SK-N-SH (cell line): ENCODE results near the gene SARDH. TPM values are rescaled to one million over a fixed set of nuclear protein-coding genes. Genes with fewer than 3 reads are reported as not detected.

Experiments
- CTCF ChIA-PET: fragments of 300-600, 350-600 bp; formaldehyde crosslinking; extraction: SDS; loops from one replicate; lab custom pipeline; 2021; lab: Yijun Ruan, JAX
- POLR2A ChIA-PET: fragments of 350-600 bp; sonication (Branson Sonifier 250); formaldehyde crosslinking; extraction: SDS; loops from one replicate; lab custom pipeline; 2020; ENCODE audit warnings: antibody characterized with exemption, inconsistent platforms; lab: Yijun Ruan, JAX
- DNase-seq: peaks from one replicate; pipeline ENCODE4 v3.0.0; 2012
- H2AFZ ChIP-seq: fragments of 200-600 bp; sonication (generic); 2 replicates; pipeline ENCODE4 v1.8.1; 2016; ENCODE audit warnings: antibody characterized with exemption, mild to moderate bottlenecking, low read depth
- H3F3A ChIP-seq: fragments of 200-600 bp; sonication (generic); replicated peaks from 2 replicates; pipeline ENCODE3; 2016; ENCODE audit warnings: antibody characterized with exemption, mild to moderate bottlenecking; ENCODE audit not compliant: insufficient read depth
- H3K27ac ChIP-seq, 2 experiments: fragments of 200-500 bp in 1 of 2; fragments of 200-600 bp in 1 of 2; sonication (Bioruptor generic) in 1 of 2; sonication (generic), shearing (Covaris generic) in 1 of 2; 2 replicates each; pipeline versions ENCODE4 v1.5.1 to v1.6.1; 2014 to 2016; ENCODE audit warnings: low read depth in 2 of 2, inconsistent platforms in 1 of 2, low read length in 1 of 2, mild to moderate bottlenecking in 1 of 2, mixed read lengths in 1 of 2
- H3K27me3 ChIP-seq: fragments of 200-600 bp; sonication (generic), shearing (Covaris generic); 2 replicates; pipeline ENCODE4 v1.6.1; 2016; ENCODE audit warnings: mixed run types; ENCODE audit not compliant: insufficient read depth
- H3K36me3 ChIP-seq, 2 experiments: fragments of 200-500 bp in 1 of 2; fragments of 200-600 bp in 1 of 2; sonication (Bioruptor generic) in 1 of 2; sonication (generic) in 1 of 2; replicated peaks in 1 of 2; 2 replicates each; pipeline versions ENCODE3 to v1.5.1; 2014 to 2016; ENCODE audit warnings: low read length in 1 of 2, mild to moderate bottlenecking in 1 of 2; ENCODE audit not compliant: insufficient read depth in 2 of 2, control insufficient read depth in 1 of 2
- H3K4me1 ChIP-seq, 2 experiments: fragments of 200-500 bp in 1 of 2; fragments of 200-600 bp in 1 of 2; sonication (Bioruptor generic) in 1 of 2; sonication (generic), shearing (Covaris generic) in 1 of 2; 2 replicates each; pipeline versions ENCODE4 v1.5.1 to v1.6.1; 2014 to 2016; ENCODE audit warnings: low read depth in 1 of 2, low read length in 1 of 2, mixed run types in 1 of 2; ENCODE audit not compliant: insufficient read depth in 2 of 2, control insufficient read depth in 1 of 2
- H3K4me2 ChIP-seq: fragments of 200-600 bp; sonication (generic), shearing (Covaris generic); 2 replicates; pipeline ENCODE4 v1.6.1; 2017; ENCODE audit warnings: mixed run types
- H3K4me3 ChIP-seq, 2 experiments: fragments of 200-500 bp in 1 of 2; fragments of 200-600 bp in 1 of 2; sonication (Bioruptor generic) in 1 of 2; sonication (generic), shearing (Covaris generic) in 1 of 2; 2 replicates each; pipeline versions ENCODE4 v1.5.1 to v1.8.1; 2014 to 2016; ENCODE audit warnings: low read depth in 2 of 2, inconsistent platforms in 1 of 2, low read length in 1 of 2, mild to moderate bottlenecking in 1 of 2, mixed read lengths in 1 of 2, moderate library complexity in 1 of 2
- H3K79me2 ChIP-seq: fragments of 200-600 bp; sonication (generic); 2 replicates; pipeline ENCODE4 v1.8.1; 2017; ENCODE audit warnings: mild to moderate bottlenecking; ENCODE audit not compliant: insufficient read depth
- H3K9ac ChIP-seq: fragments of 200-600 bp; sonication (generic); 2 replicates; pipeline ENCODE4 v1.6.1; 2017; ENCODE audit warnings: mixed run types
- H3K9me2 ChIP-seq: fragments of 200-600 bp; sonication (generic); 2 replicates; pipeline ENCODE4 v1.6.1; 2017; ENCODE audit warnings: mixed run types
- H3K9me3 ChIP-seq: fragments of 200-600 bp; sonication (generic); 2 replicates; pipeline ENCODE4 v1.6.1; 2017; ENCODE audit warnings: mixed run types, mild to moderate bottlenecking, moderate library complexity
- H4K20me1 ChIP-seq: fragments of 200-600 bp; sonication (generic); 2 replicates; pipeline ENCODE4 v1.6.1; 2017; ENCODE audit warnings: mild to moderate bottlenecking, mixed run types; ENCODE audit not compliant: insufficient read depth
- ELF1 ChIP-seq: IDR thresholded peaks from 2 replicates; pipeline ENCODE4 v1.4.0; 2012
- EP300 ChIP-seq, 2 experiments: IDR thresholded peaks; 2 replicates each; pipeline versions ENCODE4 v1.4.0 to v1.6.1; 2012; ENCODE audit warnings: borderline replicate concordance in 1 of 2, low read depth in 1 of 2, low read length in 1 of 2
- EZH2phosphoT487 ChIP-seq: fragments of 200-600 bp; sonication (generic); IDR thresholded peaks from 2 replicates; pipeline ENCODE4 v1.6.1; 2017; ENCODE audit warnings: low read depth, mixed run types, mild to moderate bottlenecking, antibody characterized with exemption, moderate library complexity, borderline replicate concordance
- JUND ChIP-seq: IDR thresholded peaks from 2 replicates; pipeline ENCODE4 v1.4.0; 2012
- MEF2A ChIP-seq: IDR thresholded peaks from 2 replicates; pipeline ENCODE4 v1.4.0; 2012; ENCODE audit warnings: low read depth, borderline replicate concordance
- NRF1 ChIP-seq: IDR thresholded peaks from 2 replicates; pipeline ENCODE4 v1.6.1; 2012; ENCODE audit warnings: low read depth, mild to moderate bottlenecking, low read length
- RAD21 ChIP-seq: IDR thresholded peaks from 2 replicates; pipeline ENCODE4 v1.6.1; 2012; ENCODE audit warnings: mild to moderate bottlenecking, low read length
- SMC3 ChIP-seq: IDR thresholded peaks from 2 replicates; pipeline ENCODE4 v1.6.1; 2012; ENCODE audit warnings: low read depth, low read length, improper control_type of control experiment
- TAF1 ChIP-seq: IDR thresholded peaks from 2 replicates; pipeline ENCODE4 v1.6.1; 2012; ENCODE audit warnings: low read depth, mild to moderate bottlenecking, low read length, moderate library complexity, borderline replicate concordance
- TCF12 ChIP-seq: IDR thresholded peaks from 2 replicates; pipeline ENCODE4 v1.4.0; 2012
- YY1 ChIP-seq: IDR thresholded peaks from 2 replicates; pipeline ENCODE4 v1.4.0; 2012; ENCODE audit warnings: low read depth, mild to moderate bottlenecking
- WGBS: methylation state at CpG from one replicate; pipeline ENCODE4 v1.1.6; 2017; ENCODE audit warnings: low lambda C conversion rate; 5-methylcytosine and 5-hydroxymethylcytosine counted together
- polyA plus RNA-seq, 3 experiments: library from polyadenylated mRNA; depleted of rRNA; stranded (reverse); fragments of >200 nt; gene quantifications; 2 replicates each; pipeline ENCODE4 v1.2.3, GENCODE V29; 2012
- TF ChIP-seq, protein P1 (sequence below): IDR thresholded peaks from 2 replicates; pipeline ENCODE4 v1.4.0; 2012; ENCODE audit warnings: low read depth, borderline replicate concordance
- TF ChIP-seq, protein P2 (sequence below): fragments of 200-600 bp; sonication (generic); IDR thresholded peaks from 2 replicates; pipeline ENCODE4 v1.6.1; 2017; ENCODE audit warnings: antibody characterized with exemption, mild to moderate bottlenecking, moderate library complexity

Gene SARDH
- polyA plus RNA-seq, 1 of the 3 experiments (the other 2 are of a cell fraction): 5.9 TPM

DNA sequence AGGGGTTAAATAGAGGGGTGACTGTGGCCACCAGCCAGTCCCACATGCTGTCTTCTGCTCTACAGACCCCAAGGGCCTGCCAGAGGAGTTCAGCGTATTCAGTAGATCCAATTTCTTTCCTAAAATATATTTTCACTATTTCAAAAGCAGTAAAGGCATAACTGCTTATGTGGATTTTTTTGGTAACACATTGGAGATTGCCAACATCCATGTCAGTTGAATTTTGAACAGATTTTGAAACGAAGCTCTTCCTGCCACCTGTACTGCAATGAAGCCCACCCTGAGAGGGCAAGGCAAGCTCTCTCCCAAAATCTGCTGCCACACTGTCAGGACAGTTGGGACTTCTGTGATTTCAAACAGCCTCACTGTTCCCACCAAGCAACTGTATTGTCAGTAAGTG, 37.1 kb upstream of the SARDH start:
- CTCF ChIA-PET: interaction anchor here (0.9 to 3.3 kb wide), 4 partner anchors 15 to 219 kb away, joined by 3 to 24 read pairs (median 11); no protein-coding TSS in a partner anchor
- no peaks in the 10 kb centered on the region for H4K20me1 ChIP-seq
- TF ChIP-seq SMC3 (no peak), RAD21 (no peak), MEF2A (no peak), YY1 (no peak), TAF1 (no peak), ELF1 (no peak), EZH2phosphoT487 (no peak), TCF12 (no peak), EP300 (IDR thresholded peaks at IDR 0.05; ENCODE audit: borderline replicate concordance in 1 of 2, low read depth in 1 of 2, low read length in 1 of 2) (no peak), JUND (no peak), NRF1 (no peak)
- TF ChIP-seq, protein P1, sequence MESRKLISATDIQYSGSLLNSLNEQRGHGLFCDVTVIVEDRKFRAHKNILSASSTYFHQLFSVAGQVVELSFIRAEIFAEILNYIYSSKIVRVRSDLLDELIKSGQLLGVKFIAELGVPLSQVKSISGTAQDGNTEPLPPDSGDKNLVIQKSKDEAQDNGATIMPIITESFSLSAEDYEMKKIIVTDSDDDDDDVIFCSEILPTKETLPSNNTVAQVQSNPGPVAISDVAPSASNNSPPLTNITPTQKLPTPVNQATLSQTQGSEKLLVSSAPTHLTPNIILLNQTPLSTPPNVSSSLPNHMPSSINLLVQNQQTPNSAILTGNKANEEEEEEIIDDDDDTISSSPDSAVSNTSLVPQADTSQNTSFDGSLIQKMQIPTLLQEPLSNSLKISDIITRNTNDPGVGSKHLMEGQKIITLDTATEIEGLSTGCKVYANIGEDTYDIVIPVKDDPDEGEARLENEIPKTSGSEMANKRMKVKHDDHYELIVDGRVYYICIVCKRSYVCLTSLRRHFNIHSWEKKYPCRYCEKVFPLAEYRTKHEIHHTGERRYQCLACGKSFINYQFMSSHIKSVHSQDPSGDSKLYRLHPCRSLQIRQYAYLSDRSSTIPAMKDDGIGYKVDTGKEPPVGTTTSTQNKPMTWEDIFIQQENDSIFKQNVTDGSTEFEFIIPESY: no peak
- TF ChIP-seq, all 33 proteins: peak for 0
- 94% methylated on average over 2 of the region's 2 CpGs for WGBS
- Histone ChIP-seq H3K27ac (no peak overlapping the region), H3K4me3 (no peak overlapping the region), H3K27me3 (no peaks in the 10 kb centered on the region), H3K4me1 (peaks cover 0 to 18% of the 10 kb centered on the region in 2 experiments; a peak in 1 of 4 replicates), H3K9me2 (no peaks in the 10 kb centered on the region), H3K4me2 (no peak overlapping the region), H2AFZ (no peak overlapping the region), H3K79me2 (no peaks in the 10 kb centered on the region), H3F3A (no peaks in the 10 kb centered on the region), H3K9ac (no peak overlapping the region), H3K36me3 (peaks cover 25 to 53% of the 10 kb centered on the region in 2 experiments), H3K9me3 (no peaks in the 10 kb centered on the region)
- POLR2A ChIA-PET: no interaction called here
- no peak for DNase-seq

DNA sequence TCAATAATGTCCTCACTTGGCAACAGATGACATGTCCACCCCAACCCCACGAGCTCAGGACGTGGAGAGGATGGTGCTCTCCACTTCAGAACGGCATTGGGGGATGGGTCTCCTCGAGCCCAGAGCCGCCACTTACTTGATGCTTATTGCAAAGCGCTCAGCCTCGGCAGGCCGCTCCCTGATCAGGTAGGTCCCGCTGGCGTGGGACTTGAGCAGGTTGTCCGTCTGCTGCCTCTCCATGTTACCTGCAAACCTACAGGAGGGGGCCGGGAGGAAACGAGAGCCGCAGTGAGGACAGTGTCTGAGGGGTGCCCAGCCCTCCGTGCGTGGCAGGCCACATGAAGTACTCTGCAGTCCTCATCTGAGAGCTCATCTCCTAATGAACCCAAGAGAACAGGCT, 36.6 kb upstream of the SARDH start:
- TF ChIP-seq, protein P2, sequence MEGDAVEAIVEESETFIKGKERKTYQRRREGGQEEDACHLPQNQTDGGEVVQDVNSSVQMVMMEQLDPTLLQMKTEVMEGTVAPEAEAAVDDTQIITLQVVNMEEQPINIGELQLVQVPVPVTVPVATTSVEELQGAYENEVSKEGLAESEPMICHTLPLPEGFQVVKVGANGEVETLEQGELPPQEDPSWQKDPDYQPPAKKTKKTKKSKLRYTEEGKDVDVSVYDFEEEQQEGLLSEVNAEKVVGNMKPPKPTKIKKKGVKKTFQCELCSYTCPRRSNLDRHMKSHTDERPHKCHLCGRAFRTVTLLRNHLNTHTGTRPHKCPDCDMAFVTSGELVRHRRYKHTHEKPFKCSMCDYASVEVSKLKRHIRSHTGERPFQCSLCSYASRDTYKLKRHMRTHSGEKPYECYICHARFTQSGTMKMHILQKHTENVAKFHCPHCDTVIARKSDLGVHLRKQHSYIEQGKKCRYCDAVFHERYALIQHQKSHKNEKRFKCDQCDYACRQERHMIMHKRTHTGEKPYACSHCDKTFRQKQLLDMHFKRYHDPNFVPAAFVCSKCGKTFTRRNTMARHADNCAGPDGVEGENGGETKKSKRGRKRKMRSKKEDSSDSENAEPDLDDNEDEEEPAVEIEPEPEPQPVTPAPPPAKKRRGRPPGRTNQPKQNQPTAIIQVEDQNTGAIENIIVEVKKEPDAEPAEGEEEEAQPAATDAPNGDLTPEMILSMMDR: no peak
- TF ChIP-seq TAF1 (no peak), ELF1 (no peak), EP300 (IDR thresholded peaks at IDR 0.05; ENCODE audit: borderline replicate concordance in 1 of 2, low read depth in 1 of 2, low read length in 1 of 2) (no peak), JUND (no peak), TCF12 (no peak), RAD21 (no peak)
- no peaks in the 10 kb centered on the region for H3F3A ChIP-seq
- H3K79me2 ChIP-seq: no peaks in the 10 kb centered on the region
- peak overlapping the region in 1 of 2 experiments; percentile 71; a peak in 2 of 4 replicates for H3K27ac ChIP-seq
- no peak for DNase-seq
- ChIA-PET POLR2A (no interaction called here), CTCF (interaction anchor here (0.9 to 3.3 kb wide), 6 partner anchors 8 to 219 kb away, joined by 3 to 24 read pairs (median 6); no protein-coding TSS in a partner anchor)
- no peaks in the 10 kb centered on the region for H3K9me2 ChIP-seq
- no peak overlapping the region for H3K4me2 ChIP-seq
- 90% methylated on average over 16 of the region's 16 CpGs for WGBS
- peaks cover 0 to 19% of the 10 kb centered on the region in 2 experiments; a peak in 1 of 4 replicates for H3K4me1 ChIP-seq
- H3K36me3 ChIP-seq: peaks cover 25 to 57% of the 10 kb centered on the region in 2 experiments
- H3K9me3 ChIP-seq: no peaks in the 10 kb centered on the region
- H3K9ac ChIP-seq: no peak overlapping the region
- no peaks in the 10 kb centered on the region for H3K27me3 ChIP-seq
- H4K20me1 ChIP-seq: no peaks in the 10 kb centered on the region
- no peak overlapping the region for H2AFZ ChIP-seq
- H3K4me3 ChIP-seq: no peak overlapping the region
